K562 (cell line): ENCODE measurements around the gene DCST1. TPM values are rescaled to one million over a fixed set of nuclear protein-coding genes. Genes with fewer than 3 reads are reported as not detected.

Source experiments
- BDP1 ChIP-seq: IDR thresholded peaks from 3 replicates; pipeline ENCODE4 v1.6.1; 2011; ENCODE audit not compliant: insufficient read length, insufficient read depth
- GATA2 ChIP-seq: sonication (generic); formaldehyde crosslinking; IDR thresholded peaks from 2 replicates; pipeline ENCODE4 v1.4.0; 2020; ENCODE audit warnings: mild to moderate bottlenecking, missing genetic modification reagents
- MTA3 ChIP-seq: fragments of 450-650 bp; formaldehyde crosslinking; IDR thresholded peaks from 2 replicates; pipeline ENCODE4 v1.6.1; 2017; ENCODE audit warnings: mild to moderate bottlenecking, borderline replicate concordance
- RBM17 ChIP-seq: fragments of 200-400 bp; formaldehyde crosslinking; IDR thresholded peaks from 2 replicates; pipeline ENCODE4 v1.6.1; 2017; ENCODE audit warnings: low read depth, mild to moderate bottlenecking, low read length, borderline replicate concordance
- SNRNP70 ChIP-seq: fragments of 200-400 bp; formaldehyde crosslinking; optimal IDR thresholded peaks from 2 replicates; pipeline ENCODE3; 2017; ENCODE audit warnings: low read depth, low read length
- TFAM ChIP-seq: fragments of 250-450 bp; sonication (Bioruptor Pico); conservative IDR thresholded peaks from 2 replicates; pipeline ENCODE4 v1.5.0; 2021; ENCODE audit warnings: mild to moderate bottlenecking, moderate library complexity
- TSC22D4 ChIP-seq: fragments of 450-650 bp; IDR thresholded peaks from 2 replicates; pipeline ENCODE4 v1.6.1; 2016; ENCODE audit warnings: missing genetic modification characterization, missing biosample characterization, control low read depth
- U2AF1 ChIP-seq: fragments of 200-400 bp; formaldehyde crosslinking; optimal IDR thresholded peaks from 2 replicates; pipeline ENCODE3; 2017; ENCODE audit warnings: mild to moderate bottlenecking, low read depth, low read length, moderate library complexity
- XRCC3 ChIP-seq: fragments of 450-650 bp; IDR thresholded peaks from 2 replicates; pipeline ENCODE4 v1.6.1; 2017; ENCODE audit warnings: mild to moderate bottlenecking, moderate library complexity
- ZFX ChIP-seq: sonication (generic); formaldehyde crosslinking; IDR thresholded peaks from 2 replicates; pipeline ENCODE4 v1.8.0; 2022; ENCODE audit warnings: mild to moderate bottlenecking, missing genetic modification reagents, moderate library complexity
- ZNF133 ChIP-seq: fragments of 250-450 bp; sonication (Bioruptor Pico); IDR thresholded peaks from 2 replicates; pipeline ENCODE4 v1.4.0; 2020; ENCODE audit warnings: mild to moderate bottlenecking
- ZNF75A ChIP-seq: fragments of 450-650 bp; formaldehyde crosslinking; IDR thresholded peaks from 2 replicates; pipeline ENCODE4 v1.4.0; 2020; ENCODE audit warnings: mild to moderate bottlenecking
- polyA plus RNA-seq, 8 experiments: library from polyadenylated mRNA; depleted of rRNA in 4 of 8; stranded (reverse) in 5 of 8; unstranded in 3 of 8; fragments of >200 nt; fragmentation: Nextera tagmentation in 2 of 8; fragmentation: Illumina TruSeq in 1 of 8; extraction: Ambion mirVana in 2 of 8; extraction: Trizol in 1 of 8; gene quantifications; 2 replicates each; pipeline versions ENCODE4 v1.2.1 to v1.2.3, GENCODE V29; 2011 to 2014; ENCODE audit warnings: inconsistent platforms in 1 of 8, missing spikeins in 1 of 8
- total RNA-seq, 7 experiments: library from RNA; depleted of rRNA in 6 of 7; stranded (reverse); fragments of >200 nt in 6 of 7; fragmentation: Illumina TruSeq in 2 of 7; extraction: Trizol in 2 of 7; gene quantifications; 2 replicates each; pipeline versions ENCODE4 v1.2.1 to v1.2.3, GENCODE V29; 2011 to 2021; ENCODE audit warnings: low replicate concordance in 1 of 7
- TF ChIP-seq, protein P1 (sequence below): IDR thresholded peaks from 2 replicates; pipeline ENCODE4 v1.6.1; 2011; ENCODE audit warnings: borderline replicate concordance, low read depth, mild to moderate bottlenecking, moderate library complexity, low read length; ENCODE audit not compliant: insufficient read depth, poor library complexity, severe bottlenecking

Gene DCST1
- total and polyA plus RNA-seq, 9 of the 15 experiments (the other 6 are each of a cell fraction or from before 2014, with no cell fraction given): not detected

DNA sequence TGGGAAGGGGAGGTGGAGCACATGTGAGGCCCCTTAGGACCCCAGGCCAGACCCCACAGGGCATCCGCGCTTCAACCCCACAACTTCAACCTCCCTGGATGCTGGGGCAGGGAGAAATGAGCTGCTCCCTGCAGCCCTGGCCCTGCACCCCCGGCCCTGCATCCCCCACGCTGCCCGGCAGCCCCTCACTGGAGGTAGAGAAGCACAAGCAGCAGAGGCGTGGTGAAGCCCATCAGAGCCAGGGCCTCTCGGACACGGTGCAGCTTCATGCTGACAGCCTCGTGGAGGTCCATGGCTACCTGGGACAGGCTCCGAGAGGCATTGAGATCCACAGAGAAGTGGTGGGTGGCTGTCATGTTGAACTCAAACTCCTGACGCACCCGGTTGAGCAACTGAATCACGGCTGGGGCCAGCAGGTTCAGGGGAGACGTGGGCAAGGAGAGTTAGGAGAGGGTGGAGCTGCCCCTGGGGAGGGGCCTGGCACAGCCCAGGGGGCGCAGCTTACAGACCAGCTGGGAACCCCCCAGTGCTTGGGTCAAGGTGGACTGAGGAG is 3.3 kb upstream of the DCST1 start (continued):
- TF ChIP-seq, protein P1, sequence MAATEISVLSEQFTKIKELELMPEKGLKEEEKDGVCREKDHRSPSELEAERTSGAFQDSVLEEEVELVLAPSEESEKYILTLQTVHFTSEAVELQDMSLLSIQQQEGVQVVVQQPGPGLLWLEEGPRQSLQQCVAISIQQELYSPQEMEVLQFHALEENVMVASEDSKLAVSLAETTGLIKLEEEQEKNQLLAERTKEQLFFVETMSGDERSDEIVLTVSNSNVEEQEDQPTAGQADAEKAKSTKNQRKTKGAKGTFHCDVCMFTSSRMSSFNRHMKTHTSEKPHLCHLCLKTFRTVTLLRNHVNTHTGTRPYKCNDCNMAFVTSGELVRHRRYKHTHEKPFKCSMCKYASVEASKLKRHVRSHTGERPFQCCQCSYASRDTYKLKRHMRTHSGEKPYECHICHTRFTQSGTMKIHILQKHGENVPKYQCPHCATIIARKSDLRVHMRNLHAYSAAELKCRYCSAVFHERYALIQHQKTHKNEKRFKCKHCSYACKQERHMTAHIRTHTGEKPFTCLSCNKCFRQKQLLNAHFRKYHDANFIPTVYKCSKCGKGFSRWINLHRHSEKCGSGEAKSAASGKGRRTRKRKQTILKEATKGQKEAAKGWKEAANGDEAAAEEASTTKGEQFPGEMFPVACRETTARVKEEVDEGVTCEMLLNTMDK: no peak
- no peak for TF ChIP-seq TSC22D4 (tag)
- no peak for TF ChIP-seq MTA3
- no peak for TF ChIP-seq BDP1
- no peak for TF ChIP-seq TFAM
- no peak for TF ChIP-seq SNRNP70
- no peak for TF ChIP-seq RBM17
- no peak for TF ChIP-seq ZNF75A (CRISPR knock-in tag)
- TF ChIP-seq XRCC3: no peak
- no peak for TF ChIP-seq GATA2 (CRISPR knock-in tag)
- TF ChIP-seq ZNF133 (CRISPR knock-in tag): no peak
- no peak for TF ChIP-seq U2AF1
- no peak for TF ChIP-seq ZFX
